ENCODE data around the gene ELAVL4.

ELAVL4 gene

GRCh38 chr1:50196081-50196480, 87.4 kb downstream of the ELAVL4 start:
- TF ChIP-seq CTCF (conservative IDR thresholded peaks at IDR 0.05; ENCODE audit: low read depth), result no peak
- POLR2A ChIA-PET (ENCODE audit: low non-redundant PET), result no interaction called here
- no peak overlapping the region for H3K27ac ChIP-seq
- no peak for DNase-seq (ENCODE audit: low spot score)
- CTCF ChIA-PET, result no interaction called here

DNA sequence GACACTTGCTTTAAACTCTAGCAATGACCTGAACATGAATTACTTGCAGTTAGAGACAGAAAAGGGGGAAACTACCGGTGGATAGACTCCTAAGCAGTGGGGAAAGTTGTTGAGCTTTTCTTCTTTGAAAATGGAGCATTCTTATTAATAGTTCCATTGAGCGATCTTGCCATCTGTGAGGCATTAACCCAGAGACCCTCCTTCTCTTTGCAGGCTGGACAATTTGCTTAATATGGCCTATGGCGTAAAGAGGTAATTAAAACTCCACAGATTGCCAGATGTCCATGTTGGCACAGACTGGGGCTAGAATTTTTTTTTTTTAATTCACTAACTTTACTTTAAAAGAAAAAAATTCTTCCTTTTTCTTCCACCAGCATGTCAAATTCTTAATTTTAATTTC, 88.5 kb downstream of the ELAVL4 start:
- POLR2A ChIA-PET (ENCODE audit: low non-redundant PET), result no interaction called here
- CTCF ChIA-PET, result no interaction called here
- H3K27ac ChIP-seq, result no peak overlapping the region
- DNase-seq (ENCODE audit: low spot score), result no peak
- no peak for TF ChIP-seq CTCF (conservative IDR thresholded peaks at IDR 0.05; ENCODE audit: low read depth)

GRCh38 chr1:50208315-50208714, 99.6 kb downstream of the ELAVL4 start:
- no peak for DNase-seq (ENCODE audit: low spot score)
- POLR2A ChIA-PET (ENCODE audit: low non-redundant PET), result no interaction called here
- no peak overlapping the region for H3K27ac ChIP-seq
- CTCF ChIA-PET, result interaction anchor here (0.7 kb wide), 1 partner anchor 59 kb away, joined by 3 read pairs; no protein-coding TSS in a partner anchor
- no peak for TF ChIP-seq CTCF (conservative IDR thresholded peaks at IDR 0.05; ENCODE audit: low read depth)

DNA sequence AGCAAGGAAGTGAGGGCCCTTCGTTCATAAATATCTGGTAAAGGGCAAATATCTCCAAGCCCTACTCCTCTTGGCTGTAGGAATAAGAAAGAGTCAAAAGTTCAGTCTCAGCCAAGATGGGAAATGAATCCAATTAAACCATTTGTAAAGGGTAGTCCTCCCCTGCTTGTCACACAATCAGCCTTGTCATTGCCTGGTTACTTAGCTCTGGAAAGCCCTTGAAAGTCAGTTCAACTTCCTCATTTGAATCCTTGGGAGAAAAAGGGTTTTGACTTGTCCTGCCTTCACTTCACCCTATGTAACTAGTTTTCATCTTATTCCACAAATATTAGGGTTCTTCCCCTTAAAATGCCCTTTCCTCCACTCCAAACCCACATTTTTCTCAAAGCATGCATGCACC, 100.0 kb downstream of the ELAVL4 start:
- no peak for TF ChIP-seq CTCF (conservative IDR thresholded peaks at IDR 0.05; ENCODE audit: low read depth)
- CTCF ChIA-PET, result interaction anchor here (0.7 kb wide), 1 partner anchor 79 kb away, joined by 3 read pairs; no protein-coding TSS in a partner anchor
- POLR2A ChIA-PET (ENCODE audit: low non-redundant PET), result no interaction called here
- no peak overlapping the region for H3K27ac ChIP-seq
- DNase-seq (ENCODE audit: low spot score), result no peak

DNA sequence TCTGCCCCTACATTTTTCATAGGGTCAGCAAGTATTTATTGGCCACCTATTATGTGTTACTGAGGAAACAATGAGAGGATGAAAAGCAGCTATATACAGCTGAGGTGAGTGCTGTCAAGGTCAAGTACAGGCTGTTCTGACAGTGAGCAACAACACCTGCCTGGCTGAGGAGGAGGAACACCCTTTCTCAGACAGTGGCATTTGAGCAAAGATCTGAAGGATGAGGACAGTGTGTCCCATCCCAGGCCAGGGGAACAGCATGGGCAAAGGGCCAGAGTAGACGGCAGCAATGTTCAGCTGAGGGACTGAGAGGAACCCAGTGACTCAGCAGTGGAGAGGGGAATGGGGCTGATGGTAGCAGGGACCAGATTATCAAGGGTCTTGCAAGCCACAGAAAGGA, 101.0 kb downstream of the ELAVL4 start:
- H3K27ac ChIP-seq, result no peak overlapping the region
- POLR2A ChIA-PET (ENCODE audit: low non-redundant PET), result interaction anchor here (0.7 kb wide), 1 partner anchor 1182 kb away, joined by 3 read pairs; no protein-coding TSS in a partner anchor
- no peak for TF ChIP-seq CTCF (conservative IDR thresholded peaks at IDR 0.05; ENCODE audit: low read depth)
- CTCF ChIA-PET, result no interaction called here
- no peak for DNase-seq (ENCODE audit: low spot score)

DNA sequence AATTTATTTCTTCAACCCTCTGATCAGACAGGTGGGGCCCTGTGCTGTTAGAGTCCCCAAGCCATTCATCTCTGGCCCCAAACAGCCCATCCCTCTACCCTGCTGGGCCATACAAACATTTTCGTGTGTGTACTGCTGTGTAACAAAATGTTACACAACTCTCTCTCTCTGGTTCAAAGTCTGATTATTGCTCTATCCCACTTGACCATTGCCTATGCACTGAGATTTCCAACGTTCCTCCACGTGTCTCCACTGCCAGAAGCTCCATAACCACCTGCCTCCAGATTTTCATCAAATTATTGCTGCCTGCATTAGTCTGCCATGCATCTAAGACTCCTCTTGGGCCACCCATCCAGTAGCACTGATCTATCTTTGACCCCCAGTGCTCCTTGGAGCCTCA, 104.8 kb downstream of the ELAVL4 start:
- TF ChIP-seq CTCF (conservative IDR thresholded peaks at IDR 0.05; ENCODE audit: low read depth), result no peak
- CTCF ChIA-PET, result no interaction called here

DNA sequence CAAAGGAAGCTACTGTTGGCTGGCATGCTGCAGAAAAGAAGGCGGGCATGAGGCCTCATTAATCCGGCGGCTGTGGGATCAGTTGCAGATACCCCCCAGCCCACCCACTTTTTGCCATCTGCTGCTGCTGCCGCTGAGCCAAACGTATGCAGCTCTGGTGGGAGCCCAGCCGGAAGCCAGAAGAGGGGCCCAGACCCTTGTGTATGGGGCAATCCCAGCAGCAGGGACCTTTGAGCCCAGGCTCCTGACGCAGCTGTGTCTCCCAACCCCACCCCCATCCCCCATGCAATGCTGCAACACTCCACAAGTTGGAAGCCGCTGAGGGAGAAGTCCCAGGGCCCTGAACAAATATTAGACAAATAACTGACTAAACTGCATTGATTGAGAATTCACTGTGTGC, 106.0 kb downstream of the ELAVL4 start:
- POLR2A ChIA-PET (ENCODE audit: low non-redundant PET), result no interaction called here
- no peak overlapping the region for H3K27ac ChIP-seq
- TF ChIP-seq CTCF (conservative IDR thresholded peaks at IDR 0.05; ENCODE audit: low read depth), result no peak
- DNase-seq (ENCODE audit: low spot score), result no peak
- CTCF ChIA-PET, result no interaction called here

More for the DNA sequence above, 104.8 kb downstream of the ELAVL4 start:
- H3K27ac ChIP-seq, result no peak overlapping the region
- POLR2A ChIA-PET (ENCODE audit: low non-redundant PET), result no interaction called here
- DNase-seq (ENCODE audit: low spot score), result no peak

Data from RWPE1 (cell line).